GM23338 (cell line): ENCODE measurements around the gene FARP1. TPM values are rescaled to one million over a fixed set of nuclear protein-coding genes. Genes with fewer than 3 reads are reported as not detected.

ENCODE experiments used
- EZH2 ChIP-seq: fragments of 200-600 bp; sonication (generic); IDR thresholded peaks from one replicate; pipeline ENCODE4 v1.8.0; 2017; ENCODE audit warnings: antibody characterized with exemption, mild to moderate bottlenecking, low read depth; ENCODE audit not compliant: unreplicated experiment
- JUNB ChIP-seq: IDR thresholded peaks from one replicate; pipeline ENCODE4 v1.6.1; 2016; ENCODE audit warnings: antibody characterized with exemption; ENCODE audit not compliant: unreplicated experiment
- POLR2AphosphoS5 ChIP-seq: IDR thresholded peaks from 2 replicates; pipeline ENCODE4 v1.6.1; 2016; ENCODE audit warnings: antibody characterized with exemption, low read depth
- STAT1 ChIP-seq: IDR thresholded peaks from one replicate; pipeline ENCODE4 v1.6.1; 2016; ENCODE audit warnings: antibody characterized with exemption; ENCODE audit not compliant: unreplicated experiment
- ZNF114 ChIP-seq: fragments of 250-450 bp; sonication (Bioruptor Pico); IDR thresholded peaks from 2 replicates; pipeline ENCODE4 v1.5.0; 2020; ENCODE audit warnings: mild to moderate bottlenecking, moderate library complexity
- ZNF331 ChIP-seq: fragments of 250-450 bp; sonication (Bioruptor Pico); IDR thresholded peaks from 2 replicates; pipeline ENCODE4 v1.5.0; 2020; ENCODE audit warnings: low read depth, mild to moderate bottlenecking, moderate library complexity
- polyA plus RNA-seq: library from polyadenylated mRNA; unstranded; fragments of >200 nt; fragmentation: Nextera tagmentation; extraction: Ambion mirVana; gene quantifications from 2 replicates; pipeline ENCODE4 v1.2.1, GENCODE V29; 2016
- total RNA-seq: library from RNA; depleted of rRNA; stranded (reverse); fragments of >200 nt; shearing (Covaris generic); gene quantifications from 2 replicates; pipeline ENCODE4 v1.2.3, GENCODE V29; 2014
- TF ChIP-seq, protein P1 (sequence below): fragments of 250-450 bp; sonication (Bioruptor Pico); IDR thresholded peaks from 2 replicates; pipeline ENCODE4 v1.5.0; 2020; ENCODE audit warnings: mild to moderate bottlenecking, moderate library complexity
- TF ChIP-seq, protein P2 (sequence below): IDR thresholded peaks from one replicate; pipeline ENCODE4 v1.6.1; 2018; ENCODE audit warnings: antibody characterized with exemption; ENCODE audit not compliant: unreplicated experiment
- TF ChIP-seq, protein P3 (sequence below): IDR thresholded peaks from 2 replicates; pipeline ENCODE4 v1.6.1; 2016; ENCODE audit warnings: antibody characterized with exemption

FARP1 gene
- total and polyA plus RNA-seq, 2 experiments from 2014 or later, result 53.6 to 82.5 TPM

DNA sequence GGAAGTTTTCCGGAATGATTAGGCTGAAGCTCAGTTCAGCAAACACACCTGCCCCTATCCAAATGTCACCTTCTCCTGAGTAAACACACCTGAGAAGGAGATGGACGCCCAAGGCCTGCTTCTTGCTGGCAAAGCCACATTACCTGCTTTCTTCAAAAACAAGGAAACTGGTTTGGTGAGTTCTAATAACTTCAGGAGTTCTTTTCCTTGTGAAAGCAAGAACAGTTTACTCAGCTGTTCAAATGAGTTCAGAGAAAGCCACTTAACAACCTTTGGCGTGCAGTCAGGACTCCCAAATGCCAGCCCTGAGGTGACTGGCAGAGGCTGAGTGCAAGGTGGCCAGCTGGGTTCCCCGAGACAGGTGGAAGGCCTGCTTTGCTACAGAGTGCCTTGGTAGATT lies 273.5 kb downstream of the FARP1 start (continued):
- TF ChIP-seq, protein P1, sequence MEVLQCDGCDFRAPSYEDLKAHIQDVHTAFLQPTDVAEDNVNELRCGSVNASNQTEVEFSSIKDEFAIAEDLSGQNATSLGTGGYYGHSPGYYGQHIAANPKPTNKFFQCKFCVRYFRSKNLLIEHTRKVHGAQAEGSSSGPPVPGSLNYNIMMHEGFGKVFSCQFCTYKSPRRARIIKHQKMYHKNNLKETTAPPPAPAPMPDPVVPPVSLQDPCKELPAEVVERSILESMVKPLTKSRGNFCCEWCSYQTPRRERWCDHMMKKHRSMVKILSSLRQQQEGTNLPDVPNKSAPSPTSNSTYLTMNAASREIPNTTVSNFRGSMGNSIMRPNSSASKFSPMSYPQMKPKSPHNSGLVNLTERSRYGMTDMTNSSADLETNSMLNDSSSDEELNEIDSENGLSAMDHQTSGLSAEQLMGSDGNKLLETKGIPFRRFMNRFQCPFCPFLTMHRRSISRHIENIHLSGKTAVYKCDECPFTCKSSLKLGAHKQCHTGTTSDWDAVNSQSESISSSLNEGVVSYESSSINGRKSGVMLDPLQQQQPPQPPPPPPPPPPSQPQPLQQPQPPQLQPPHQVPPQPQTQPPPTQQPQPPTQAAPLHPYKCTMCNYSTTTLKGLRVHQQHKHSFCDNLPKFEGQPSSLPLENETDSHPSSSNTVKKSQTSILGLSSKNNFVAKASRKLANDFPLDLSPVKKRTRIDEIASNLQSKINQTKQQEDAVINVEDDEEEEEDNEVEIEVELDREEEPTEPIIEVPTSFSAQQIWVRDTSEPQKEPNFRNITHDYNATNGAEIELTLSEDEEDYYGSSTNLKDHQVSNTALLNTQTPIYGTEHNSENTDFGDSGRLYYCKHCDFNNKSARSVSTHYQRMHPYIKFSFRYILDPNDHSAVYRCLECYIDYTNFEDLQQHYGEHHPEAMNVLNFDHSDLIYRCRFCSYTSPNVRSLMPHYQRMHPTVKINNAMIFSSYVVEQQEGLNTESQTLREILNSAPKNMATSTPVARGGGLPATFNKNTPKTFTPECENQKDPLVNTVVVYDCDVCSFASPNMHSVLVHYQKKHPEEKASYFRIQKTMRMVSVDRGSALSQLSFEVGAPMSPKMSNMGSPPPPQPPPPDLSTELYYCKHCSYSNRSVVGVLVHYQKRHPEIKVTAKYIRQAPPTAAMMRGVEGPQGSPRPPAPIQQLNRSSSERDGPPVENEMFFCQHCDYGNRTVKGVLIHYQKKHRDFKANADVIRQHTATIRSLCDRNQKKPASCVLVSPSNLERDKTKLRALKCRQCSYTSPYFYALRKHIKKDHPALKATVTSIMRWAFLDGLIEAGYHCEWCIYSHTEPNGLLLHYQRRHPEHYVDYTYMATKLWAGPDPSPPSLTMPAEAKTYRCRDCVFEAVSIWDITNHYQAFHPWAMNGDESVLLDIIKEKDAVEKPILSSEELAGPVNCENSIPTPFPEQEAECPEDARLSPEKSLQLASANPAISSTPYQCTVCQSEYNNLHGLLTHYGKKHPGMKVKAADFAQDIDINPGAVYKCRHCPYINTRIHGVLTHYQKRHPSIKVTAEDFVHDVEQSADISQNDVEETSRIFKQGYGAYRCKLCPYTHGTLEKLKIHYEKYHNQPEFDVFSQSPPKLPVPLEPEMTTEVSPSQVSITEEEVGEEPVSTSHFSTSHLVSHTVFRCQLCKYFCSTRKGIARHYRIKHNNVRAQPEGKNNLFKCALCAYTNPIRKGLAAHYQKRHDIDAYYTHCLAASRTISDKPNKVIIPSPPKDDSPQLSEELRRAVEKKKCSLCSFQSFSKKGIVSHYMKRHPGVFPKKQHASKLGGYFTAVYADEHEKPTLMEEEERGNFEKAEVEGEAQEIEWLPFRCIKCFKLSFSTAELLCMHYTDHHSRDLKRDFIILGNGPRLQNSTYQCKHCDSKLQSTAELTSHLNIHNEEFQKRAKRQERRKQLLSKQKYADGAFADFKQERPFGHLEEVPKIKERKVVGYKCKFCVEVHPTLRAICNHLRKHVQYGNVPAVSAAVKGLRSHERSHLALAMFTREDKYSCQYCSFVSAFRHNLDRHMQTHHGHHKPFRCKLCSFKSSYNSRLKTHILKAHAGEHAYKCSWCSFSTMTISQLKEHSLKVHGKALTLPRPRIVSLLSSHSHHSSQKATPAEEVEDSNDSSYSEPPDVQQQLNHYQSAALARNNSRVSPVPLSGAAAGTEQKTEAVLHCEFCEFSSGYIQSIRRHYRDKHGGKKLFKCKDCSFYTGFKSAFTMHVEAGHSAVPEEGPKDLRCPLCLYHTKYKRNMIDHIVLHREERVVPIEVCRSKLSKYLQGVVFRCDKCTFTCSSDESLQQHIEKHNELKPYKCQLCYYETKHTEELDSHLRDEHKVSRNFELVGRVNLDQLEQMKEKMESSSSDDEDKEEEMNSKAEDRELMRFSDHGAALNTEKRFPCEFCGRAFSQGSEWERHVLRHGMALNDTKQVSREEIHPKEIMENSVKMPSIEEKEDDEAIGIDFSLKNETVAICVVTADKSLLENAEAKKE (CRISPR knock-in tag), result no peak
- TF ChIP-seq POLR2AphosphoS5 (no peak), ZNF331 (CRISPR knock-in tag) (no peak), ZNF114 (CRISPR knock-in tag) (no peak), EZH2 (no peak), JUNB (no peak), STAT1 (no peak)
- TF ChIP-seq, protein P2, sequence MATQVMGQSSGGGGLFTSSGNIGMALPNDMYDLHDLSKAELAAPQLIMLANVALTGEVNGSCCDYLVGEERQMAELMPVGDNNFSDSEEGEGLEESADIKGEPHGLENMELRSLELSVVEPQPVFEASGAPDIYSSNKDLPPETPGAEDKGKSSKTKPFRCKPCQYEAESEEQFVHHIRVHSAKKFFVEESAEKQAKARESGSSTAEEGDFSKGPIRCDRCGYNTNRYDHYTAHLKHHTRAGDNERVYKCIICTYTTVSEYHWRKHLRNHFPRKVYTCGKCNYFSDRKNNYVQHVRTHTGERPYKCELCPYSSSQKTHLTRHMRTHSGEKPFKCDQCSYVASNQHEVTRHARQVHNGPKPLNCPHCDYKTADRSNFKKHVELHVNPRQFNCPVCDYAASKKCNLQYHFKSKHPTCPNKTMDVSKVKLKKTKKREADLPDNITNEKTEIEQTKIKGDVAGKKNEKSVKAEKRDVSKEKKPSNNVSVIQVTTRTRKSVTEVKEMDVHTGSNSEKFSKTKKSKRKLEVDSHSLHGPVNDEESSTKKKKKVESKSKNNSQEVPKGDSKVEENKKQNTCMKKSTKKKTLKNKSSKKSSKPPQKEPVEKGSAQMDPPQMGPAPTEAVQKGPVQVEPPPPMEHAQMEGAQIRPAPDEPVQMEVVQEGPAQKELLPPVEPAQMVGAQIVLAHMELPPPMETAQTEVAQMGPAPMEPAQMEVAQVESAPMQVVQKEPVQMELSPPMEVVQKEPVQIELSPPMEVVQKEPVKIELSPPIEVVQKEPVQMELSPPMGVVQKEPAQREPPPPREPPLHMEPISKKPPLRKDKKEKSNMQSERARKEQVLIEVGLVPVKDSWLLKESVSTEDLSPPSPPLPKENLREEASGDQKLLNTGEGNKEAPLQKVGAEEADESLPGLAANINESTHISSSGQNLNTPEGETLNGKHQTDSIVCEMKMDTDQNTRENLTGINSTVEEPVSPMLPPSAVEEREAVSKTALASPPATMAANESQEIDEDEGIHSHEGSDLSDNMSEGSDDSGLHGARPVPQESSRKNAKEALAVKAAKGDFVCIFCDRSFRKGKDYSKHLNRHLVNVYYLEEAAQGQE, result no peak
- TF ChIP-seq, protein P3, sequence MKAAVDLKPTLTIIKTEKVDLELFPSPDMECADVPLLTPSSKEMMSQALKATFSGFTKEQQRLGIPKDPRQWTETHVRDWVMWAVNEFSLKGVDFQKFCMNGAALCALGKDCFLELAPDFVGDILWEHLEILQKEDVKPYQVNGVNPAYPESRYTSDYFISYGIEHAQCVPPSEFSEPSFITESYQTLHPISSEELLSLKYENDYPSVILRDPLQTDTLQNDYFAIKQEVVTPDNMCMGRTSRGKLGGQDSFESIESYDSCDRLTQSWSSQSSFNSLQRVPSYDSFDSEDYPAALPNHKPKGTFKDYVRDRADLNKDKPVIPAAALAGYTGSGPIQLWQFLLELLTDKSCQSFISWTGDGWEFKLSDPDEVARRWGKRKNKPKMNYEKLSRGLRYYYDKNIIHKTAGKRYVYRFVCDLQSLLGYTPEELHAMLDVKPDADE, result no peak
